GM18909 (cell line): Measurements from ENCODE around the gene RAD51B.

Experiments used
- ATAC-seq: cut with Tn5 transposase; IDR thresholded peaks from one replicate; pipeline ENCODE4 v1.9.1; 2021; ENCODE audit warnings: mild to moderate bottlenecking; ENCODE audit not compliant: unreplicated experiment, poor library complexity

The RAD51B gene

GRCh38 chr14:68599896-68600610 lies 780.5 kb downstream of the RAD51B start:
- no peak for ATAC-seq

GRCh38 chr14:68602507-68602906 lies 782.9 kb downstream of the RAD51B start:
- no peak for ATAC-seq

GRCh38 chr14:68603533-68604360 lies 784.2 kb downstream of the RAD51B start:
- ATAC-seq: no peak

- no peak for ATAC-seq
Measured at GRCh38 chr14:68604361-68604730, 784.8 kb downstream of the RAD51B start.

GRCh38 chr14:68604822-68605221 lies 785.2 kb downstream of the RAD51B start:
- ATAC-seq: no peak

- ATAC-seq: no peak
Measured at GRCh38 chr14:68606176-68606575, 786.6 kb downstream of the RAD51B start.

- ATAC-seq: no peak
Measured at GRCh38 chr14:68606644-68607043, 787.1 kb downstream of the RAD51B start.

- no peak for ATAC-seq
Measured at GRCh38 chr14:68607081-68607866, 787.7 kb downstream of the RAD51B start.

- ATAC-seq: no peak
Measured at GRCh38 chr14:68607867-68608573, 788.4 kb downstream of the RAD51B start.

GRCh38 chr14:68608574-68608962 lies 789.0 kb downstream of the RAD51B start:
- no peak for ATAC-seq

GRCh38 chr14:68609012-68609411 lies 789.4 kb downstream of the RAD51B start:
- ATAC-seq: no peak

GRCh38 chr14:68610251-68610793 lies 790.7 kb downstream of the RAD51B start:
- ATAC-seq: no peak

GRCh38 chr14:68611599-68611998 lies 792.0 kb downstream of the RAD51B start:
- no peak for ATAC-seq

- no peak for ATAC-seq
Measured at GRCh38 chr14:68612049-68612448, 792.5 kb downstream of the RAD51B start.

- ATAC-seq: no peak
Measured at GRCh38 chr14:68616221-68616902, 796.8 kb downstream of the RAD51B start.

GRCh38 chr14:68619790-68620574 lies 800.4 kb downstream of the RAD51B start:
- no peak for ATAC-seq

- ATAC-seq: no peak
Measured at GRCh38 chr14:68621400-68622365, 802.1 kb downstream of the RAD51B start.

GRCh38 chr14:68622856-68623255 lies 803.3 kb downstream of the RAD51B start:
- ATAC-seq: peak; percentile 42
